ENCODE data around the gene ZFP36L2.

The ZFP36L2 gene, protein sequence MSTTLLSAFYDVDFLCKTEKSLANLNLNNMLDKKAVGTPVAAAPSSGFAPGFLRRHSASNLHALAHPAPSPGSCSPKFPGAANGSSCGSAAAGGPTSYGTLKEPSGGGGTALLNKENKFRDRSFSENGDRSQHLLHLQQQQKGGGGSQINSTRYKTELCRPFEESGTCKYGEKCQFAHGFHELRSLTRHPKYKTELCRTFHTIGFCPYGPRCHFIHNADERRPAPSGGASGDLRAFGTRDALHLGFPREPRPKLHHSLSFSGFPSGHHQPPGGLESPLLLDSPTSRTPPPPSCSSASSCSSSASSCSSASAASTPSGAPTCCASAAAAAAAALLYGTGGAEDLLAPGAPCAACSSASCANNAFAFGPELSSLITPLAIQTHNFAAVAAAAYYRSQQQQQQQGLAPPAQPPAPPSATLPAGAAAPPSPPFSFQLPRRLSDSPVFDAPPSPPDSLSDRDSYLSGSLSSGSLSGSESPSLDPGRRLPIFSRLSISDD

DNA sequence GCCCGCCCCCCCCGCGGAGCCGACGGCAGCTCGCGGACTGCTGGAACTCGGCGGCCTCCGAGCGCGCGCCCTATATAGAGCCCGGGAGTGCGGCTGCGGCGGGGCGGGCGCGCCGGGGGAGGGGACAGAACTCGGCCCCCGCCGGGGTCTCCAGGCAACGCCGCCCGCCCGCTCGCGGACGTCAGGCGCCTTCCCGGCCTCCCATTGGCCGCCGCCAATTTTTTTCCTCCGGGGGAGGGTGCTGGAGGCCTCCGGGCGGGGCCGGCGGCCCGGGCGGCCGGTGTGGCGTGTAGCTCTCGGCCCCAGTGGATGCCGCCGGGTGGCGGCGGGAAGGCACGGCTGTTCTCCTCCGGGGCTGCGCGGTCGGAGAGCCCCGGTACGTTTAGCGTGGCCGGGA, at the start of gene ZFP36L2:
TSS of gene ZFP36L2 (minus strand) at position 49 of the 397 bp plus-strand sequence. CDS start 291 bp downstream, outside the sequence.
- peak; percentile 90 for DNase-seq (ENCODE audit: low read depth)

DNA sequence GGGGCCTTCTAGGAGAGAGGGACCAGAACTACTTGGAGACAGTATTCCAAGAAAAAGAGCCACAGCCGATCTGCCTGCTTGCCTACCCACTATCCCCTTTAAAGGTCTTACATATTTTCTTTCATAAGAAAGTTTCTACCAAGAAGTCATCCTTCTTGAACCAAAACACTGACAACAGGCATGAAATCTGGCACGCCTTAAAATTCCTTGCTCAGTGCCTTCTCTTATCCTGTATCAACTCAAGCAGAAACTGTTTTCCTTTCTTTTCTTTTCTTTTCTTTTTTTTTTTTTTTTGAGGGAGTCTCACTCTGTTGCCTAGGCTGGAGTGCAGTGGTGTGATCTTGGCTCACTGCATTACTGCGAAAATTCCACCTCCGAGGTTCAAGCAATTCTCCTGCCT, 48.3 kb upstream of the ZFP36L2 start:
- DNase-seq (ENCODE audit: low read depth) = no peak

DNA sequence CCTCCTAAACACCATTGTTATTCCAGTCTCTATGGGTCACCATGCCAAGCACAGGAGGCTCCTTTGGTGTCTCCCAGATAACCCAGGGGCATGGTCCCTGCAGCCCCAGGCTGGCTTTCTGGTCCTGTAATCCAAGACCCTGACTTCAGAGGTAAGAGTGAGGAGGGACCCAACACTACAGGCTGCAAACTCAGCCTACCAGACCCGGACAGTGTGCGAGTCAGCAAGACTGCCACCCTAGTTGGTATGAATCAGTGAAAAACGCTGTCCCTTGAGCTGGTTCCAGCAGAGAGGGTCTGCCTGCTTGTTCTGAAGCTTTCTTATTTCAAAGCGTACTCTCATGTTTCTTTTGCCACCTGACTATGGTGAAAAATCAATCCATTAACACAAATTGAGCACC, 47.6 kb upstream of the ZFP36L2 start:
- DNase-seq (ENCODE audit: low read depth) = no peak

DNA sequence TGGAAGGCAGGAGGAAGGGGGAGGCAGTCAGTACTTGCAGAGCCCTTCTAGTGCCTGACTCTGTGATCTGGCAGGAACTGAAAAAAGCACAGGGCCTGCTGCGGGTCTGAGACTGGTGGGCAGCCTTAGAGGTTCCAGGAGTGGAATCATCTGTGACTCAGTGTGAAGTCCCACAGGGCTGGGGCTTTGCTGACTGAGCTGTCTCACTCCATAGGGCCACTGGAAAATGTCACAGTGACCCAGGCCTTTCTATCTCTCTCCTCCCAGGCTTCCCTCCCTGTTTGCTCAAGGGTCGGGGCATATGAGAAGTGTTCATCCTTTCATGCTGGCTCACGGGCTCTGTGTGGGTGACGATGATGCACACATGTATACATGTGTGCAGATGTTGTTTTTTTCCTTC, 47.1 kb upstream of the ZFP36L2 start:
- DNase-seq (ENCODE audit: low read depth) = peak; percentile 57

DNA sequence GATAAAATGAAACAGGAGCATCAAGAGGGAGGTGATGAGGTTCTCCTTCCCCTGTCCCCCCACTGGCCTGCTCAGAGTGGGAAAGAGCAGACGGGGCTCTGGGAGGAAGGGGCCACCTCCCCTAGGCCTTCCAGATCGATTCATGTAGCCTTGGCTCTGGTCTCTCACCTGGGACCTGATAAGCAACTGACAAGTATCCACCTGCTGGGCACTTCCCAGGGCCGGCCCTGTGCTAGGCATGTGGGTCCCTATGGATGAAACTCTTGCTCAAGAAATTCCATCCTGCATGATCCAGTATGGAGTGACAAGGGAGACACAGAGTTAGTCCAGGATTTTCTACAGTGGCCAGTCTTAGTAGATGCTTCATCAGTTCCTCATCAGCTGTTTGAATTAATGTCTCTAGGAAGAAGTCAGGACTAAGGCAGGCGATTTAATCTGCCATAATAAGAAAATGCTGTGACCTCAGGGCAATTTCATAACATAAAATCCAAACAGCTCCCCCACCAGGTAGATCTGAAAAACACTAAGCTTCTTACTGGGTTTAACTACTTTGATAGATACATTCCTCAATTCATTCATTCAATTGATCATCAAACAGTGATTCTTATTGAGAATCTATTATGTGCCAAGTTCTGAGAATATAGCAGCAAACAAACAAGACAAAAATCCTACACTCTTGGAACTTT, 44.7 kb upstream of the ZFP36L2 start:
- DNase-seq (ENCODE audit: low read depth) = no peak

DNA sequence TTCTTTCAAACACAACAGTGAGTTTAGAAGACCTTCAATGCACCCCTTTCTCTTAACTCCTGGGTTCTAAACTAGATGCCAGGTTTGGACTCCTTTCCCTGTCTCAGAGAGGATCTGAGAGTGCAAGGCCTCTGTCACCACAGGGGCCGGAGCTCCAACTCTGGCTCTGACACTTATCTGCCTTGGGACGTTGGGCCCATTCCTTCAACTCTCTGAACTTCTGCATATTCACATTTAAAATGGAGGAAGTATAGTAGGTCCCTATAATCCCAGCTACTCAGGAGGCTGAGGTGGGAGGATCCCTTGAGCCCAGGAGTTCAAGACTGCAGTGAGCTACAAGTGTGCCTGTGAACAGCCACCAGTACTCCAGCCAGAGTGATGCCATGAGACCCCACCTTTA, 44.1 kb upstream of the ZFP36L2 start:
- no peak for DNase-seq (ENCODE audit: low read depth)

DNA sequence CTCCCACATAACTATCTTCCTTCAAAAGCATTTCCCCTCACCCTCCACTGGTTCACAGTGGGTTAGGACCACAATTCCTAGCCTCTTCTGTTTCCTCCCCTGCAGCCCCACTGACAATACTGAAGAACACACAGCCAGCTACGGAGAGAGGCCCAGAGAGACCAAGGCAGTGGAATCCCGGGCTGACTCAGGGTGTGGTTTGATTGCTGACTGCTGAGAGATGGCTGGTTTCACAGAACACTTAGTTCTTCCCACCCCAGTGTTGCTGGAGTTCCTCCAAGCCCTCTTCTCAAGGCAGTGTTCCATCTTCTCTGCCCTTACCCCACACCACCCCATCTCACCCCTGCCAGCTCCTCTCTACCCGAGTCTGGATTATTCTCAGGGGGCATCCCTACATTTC, 43.3 kb upstream of the ZFP36L2 start:
- peak; percentile 98 for DNase-seq (ENCODE audit: low read depth)

DNA sequence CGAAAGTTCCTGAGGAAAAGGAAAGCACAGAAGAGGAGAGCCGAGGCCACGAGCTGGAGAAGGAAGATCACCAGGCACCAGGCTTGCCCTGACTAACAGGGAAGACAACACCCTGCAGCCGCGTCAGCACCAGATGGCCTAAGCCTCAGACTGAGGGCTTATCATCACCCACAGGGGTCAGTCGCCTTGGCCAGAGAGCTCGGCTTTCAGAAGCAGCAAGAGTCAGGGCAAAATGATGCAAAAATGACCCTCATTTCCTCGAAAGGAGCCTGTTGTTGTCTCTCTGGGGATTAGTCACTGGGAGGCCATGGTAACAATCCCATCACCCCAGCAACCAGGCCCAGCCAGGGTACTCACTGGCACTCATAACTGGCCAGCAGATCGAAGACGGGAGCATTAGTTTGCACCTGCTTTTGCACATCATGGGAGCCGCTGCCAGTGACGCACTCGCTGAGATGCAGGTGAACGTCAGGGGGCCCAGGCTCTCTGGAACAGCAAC, 42.7 kb upstream of the ZFP36L2 start:
- DNase-seq (ENCODE audit: low read depth) = peak; percentile 100

DNA sequence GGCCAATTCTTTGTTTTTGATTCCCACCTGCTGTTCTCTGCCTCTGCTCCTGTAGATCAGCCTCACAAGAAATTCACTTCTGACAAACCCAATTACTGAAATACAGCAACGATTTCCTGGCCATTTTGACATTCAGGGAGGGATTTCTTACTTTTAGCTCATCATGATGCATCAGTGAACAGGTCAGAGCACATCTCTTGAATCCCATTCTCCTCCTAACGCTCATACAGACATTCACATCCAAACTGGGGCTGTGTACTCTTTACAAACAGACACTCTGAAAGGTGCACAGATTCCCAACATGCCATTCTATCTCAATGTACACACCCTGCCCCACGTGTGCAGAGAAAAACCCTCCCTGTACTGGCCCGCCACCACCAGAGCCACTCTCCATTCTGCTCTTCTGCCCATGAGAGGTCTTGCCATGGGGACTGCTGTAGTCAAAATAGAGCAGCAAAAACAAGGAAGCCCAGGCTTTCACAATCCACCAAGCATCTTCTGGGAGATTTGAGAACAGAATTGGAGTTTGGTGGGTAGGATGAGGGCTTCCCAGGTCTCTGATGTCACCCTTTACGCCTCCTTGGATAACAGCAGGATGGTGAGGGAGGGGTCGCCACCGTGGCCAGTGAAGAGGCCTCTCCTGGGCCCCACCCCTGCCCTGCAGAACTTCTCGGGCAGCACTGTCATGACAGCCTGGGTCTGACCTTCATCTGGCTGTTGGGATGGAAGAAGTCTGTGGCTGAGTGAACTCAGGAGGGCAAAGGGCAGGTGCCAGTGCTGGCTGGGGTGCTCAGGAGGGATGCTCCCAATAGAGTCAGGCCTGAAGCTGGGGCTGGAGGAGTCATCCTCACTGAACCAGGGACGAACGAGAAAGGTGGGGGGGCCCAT, 41.9 kb upstream of the ZFP36L2 start:
- no peak for DNase-seq (ENCODE audit: low read depth)

DNA sequence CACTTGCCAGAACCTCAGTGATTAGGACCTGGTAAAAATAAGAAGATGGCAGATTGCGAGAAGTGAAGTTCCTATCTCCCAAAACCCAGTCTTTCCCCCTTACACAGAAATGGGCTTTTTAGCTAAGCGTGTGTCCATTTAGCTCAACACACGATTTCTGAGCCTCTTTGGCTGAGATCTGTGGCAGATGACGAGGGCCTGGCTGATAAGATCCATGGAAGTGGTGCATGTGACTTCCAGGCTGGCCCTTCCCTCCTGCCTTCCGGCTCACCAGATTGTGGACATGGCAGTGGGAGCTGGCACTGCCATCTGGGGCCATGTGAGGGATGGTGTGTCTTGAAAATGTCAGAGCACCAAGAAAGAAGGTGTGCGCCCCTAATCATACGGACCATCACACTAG, 41.0 kb upstream of the ZFP36L2 start:
- no peak for DNase-seq (ENCODE audit: low read depth)

DNA sequence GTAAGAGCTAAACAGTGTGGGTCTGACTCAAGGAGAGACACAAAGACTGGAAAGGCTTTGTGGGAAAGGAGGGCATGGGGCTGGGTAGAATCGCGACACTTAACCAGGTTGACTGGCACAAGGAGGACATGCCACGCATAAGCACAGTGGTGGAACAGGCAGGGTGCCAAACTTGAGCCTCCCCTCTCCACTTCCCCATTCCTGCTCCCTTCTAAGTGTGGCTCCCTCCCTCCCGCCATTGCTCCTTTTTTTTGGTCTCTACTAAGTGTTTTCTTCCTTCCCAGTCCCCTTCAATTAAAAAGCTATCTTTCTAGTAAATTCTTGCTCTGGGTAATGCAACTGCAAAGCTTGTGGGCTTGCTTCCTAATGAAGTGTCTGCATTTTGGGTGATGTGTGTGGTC, 40.3 kb upstream of the ZFP36L2 start:
- DNase-seq (ENCODE audit: low read depth) = no peak

DNA sequence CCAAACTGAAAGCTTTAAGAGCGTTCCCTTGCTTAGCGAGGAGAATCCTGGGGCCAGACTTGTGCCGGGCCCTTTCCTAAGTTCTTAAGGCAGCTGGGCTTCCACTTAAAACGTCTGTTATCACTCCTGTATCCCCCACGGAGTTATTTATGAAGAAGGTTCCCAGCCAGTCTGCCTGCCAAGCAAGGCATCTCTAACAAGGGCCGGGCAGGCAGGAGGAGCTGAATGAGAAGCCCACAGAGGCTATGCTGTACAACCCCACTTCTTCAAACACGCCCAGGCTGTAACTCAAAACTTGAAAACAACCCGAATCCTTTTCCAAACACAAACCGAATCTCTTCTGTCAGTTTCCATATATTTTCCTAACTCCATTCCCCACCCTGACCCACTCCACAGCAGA, 39.0 kb upstream of the ZFP36L2 start:
- DNase-seq (ENCODE audit: low read depth) = peak; percentile 72

DNA sequence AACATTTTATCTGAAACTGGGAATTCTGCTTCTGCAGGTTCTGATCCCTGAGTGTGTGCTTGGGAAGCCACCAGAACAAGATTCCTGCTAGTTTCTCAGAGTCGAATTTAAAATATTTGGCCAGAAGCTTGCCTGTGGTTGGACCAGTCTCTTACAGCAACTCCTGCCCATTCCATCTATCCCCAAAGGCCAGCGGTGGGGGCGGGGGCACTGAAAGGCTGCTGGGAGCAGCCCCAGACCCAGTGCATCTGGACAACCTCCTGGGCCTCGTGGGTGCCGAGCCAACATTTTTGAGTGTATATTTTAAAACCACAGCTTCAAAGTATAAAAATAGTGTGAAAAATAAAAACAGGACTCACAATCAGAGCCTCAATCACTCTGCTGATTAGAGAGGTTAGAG, 38.6 kb upstream of the ZFP36L2 start:
- peak; percentile 64 for DNase-seq (ENCODE audit: low read depth)

DNA sequence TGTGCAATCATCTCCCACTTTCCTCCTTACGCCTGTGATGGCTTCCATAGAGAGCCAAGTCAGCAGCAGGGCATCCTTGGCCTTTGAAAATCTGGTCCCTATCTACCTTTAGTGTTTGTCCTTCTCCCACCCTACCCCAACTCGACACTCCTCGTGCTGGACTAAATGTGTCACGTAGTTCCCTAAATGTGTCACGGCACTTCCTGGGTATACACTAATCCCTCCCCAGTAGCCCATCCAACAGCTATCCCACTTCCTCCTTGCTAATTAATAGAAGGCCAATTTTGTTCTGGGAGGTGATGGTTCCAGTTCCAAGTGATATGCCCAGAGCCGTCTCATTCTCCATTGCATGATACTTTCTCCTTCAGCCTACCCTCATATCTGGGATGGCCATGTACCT, 36.5 kb upstream of the ZFP36L2 start:
- DNase-seq (ENCODE audit: low read depth) = no peak

DNA sequence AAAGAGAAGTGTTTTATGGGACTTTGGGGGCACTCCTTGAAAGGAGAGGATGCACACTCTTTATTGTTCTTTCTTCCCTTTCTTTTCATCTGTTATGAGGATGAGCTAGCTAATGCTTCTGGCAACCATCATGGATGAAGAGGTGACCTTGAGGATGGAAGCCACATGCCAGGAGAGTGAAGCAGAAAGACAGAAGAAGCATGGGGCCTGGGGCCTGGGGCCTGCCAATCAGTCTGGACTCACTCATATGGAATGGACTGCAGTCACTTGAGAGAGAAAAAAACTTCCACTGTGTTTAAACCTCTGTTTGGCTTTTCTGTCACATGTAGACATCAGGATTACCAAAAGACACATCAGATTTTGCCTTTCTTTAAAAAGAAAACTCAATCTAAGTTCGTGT, 35.8 kb upstream of the ZFP36L2 start:
- no peak for DNase-seq (ENCODE audit: low read depth)

DNA sequence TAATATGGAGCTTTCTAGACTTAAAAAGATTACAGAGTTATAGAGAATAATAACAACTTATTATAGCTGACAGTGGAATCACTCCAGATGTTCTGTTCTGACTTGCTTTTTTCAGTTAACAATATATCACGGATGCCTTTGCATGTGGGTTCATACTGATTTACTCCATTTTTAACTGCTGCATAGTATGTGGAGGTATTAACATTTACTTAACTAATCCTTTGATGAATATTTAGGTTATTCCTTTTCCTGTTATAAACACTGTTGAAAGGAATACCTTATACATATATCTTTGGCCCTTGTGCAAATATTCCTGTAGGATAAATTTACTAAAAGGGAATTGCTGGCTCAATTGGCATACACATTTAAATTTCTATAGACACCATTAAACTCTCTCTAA, 33.1 kb upstream of the ZFP36L2 start:
- DNase-seq (ENCODE audit: low read depth) = no peak

DNA sequence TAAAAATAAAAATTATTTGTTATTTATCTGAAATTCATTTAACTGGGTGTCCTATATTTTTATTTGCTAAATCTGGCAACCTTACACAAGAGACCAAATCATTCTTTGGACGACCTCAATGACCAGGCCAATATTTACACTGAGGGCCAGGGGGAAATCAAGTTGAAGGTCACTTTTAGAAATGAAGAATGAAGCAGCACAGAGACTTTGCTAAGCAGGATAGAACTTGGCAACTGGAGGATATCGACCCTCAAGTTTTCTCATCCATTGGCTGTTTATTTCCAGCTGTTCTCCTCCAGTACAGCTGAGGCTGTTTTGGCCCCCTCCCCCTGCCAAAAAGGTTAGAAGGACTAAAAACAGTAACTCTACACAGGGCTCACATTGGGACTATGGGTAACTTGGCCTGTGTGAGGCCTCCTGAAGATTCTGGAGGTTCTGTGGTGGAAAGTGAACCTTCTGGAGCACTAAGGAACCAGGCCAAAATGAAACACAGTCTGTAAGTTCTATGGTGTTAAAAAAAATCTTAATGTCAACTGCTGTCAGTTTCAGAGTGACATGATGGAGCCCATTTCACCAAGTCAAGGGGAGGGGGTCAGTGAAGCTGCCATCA, 32.2 kb upstream of the ZFP36L2 start:
- DNase-seq (ENCODE audit: low read depth) = no peak

DNA sequence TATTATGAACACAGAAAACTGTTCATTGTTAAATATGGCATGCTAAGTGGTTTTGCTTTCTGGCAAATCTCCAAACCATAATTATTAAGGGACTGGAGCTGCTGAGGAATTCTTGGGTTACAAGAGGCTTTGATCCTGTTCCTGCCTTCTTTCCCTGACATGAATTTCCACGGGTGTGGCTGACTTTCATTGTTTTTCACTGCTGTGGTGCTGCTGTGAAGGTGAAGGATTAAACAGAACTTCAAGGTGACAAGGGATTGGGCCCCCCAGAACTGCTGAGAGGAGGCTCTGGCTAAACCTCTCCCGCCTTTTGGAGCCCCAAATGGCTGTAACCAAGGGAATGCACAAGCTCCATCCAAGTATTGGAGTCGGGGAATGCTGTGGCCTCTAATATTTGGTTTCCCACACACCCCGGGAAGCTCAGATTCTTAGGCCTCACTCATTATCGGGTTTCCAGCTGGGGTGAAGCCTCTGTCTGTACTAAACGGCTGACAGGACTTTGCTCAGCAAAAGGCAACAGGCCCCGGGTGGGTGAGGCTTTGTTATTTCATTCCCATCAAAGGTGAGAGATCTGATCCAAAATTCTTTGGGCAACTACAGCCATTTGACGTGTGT, 29.0 kb upstream of the ZFP36L2 start:
- DNase-seq (ENCODE audit: low read depth) = no peak

DNA sequence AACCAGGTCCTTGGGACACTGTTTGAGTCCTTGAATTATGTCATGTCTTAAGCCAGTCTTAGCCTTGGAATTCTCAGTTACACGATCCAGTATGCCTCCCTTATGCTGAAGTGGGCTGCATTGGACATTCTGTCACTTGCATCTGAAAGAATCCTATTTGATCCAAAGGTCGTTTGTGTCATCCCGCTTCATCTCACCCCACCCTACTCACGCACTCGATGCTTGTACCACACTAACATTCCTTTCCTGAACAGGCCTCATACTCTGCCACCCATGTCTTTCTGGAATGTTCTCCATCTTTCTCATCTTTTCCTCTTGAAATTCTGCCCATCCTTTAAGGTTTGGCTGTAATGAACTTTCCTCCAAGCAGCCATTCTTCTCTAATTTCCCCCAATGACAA, 27.9 kb upstream of the ZFP36L2 start:
- DNase-seq (ENCODE audit: low read depth) = no peak

DNA sequence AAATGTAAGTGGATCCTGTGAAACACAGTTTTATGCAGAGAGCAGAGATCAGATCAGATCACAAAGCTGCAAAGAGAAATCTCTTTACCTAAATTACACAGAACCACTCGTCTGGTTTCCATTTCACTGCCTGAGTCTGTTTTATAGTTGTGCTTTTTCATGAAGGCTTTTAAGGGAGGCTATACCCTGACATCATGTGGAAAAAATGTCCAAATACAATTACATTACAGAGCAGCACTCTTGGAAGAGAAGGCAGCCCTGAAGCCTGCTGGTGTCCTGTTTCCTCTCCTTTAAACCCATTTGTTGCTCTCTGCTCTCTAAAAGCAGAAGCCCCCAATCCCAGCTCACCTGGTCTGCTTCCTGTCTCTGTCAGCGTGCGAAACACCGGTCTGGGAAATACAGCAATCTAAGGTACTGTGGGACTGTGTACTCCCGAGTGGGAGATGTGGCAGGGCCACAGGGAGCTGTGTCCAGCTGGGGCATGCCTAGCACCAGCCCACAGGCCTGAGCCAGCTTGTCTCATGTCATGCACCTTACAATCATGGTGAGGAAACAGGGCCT, 24.8 kb upstream of the ZFP36L2 start:
- peak; percentile 22 for DNase-seq (ENCODE audit: low read depth)

DNA sequence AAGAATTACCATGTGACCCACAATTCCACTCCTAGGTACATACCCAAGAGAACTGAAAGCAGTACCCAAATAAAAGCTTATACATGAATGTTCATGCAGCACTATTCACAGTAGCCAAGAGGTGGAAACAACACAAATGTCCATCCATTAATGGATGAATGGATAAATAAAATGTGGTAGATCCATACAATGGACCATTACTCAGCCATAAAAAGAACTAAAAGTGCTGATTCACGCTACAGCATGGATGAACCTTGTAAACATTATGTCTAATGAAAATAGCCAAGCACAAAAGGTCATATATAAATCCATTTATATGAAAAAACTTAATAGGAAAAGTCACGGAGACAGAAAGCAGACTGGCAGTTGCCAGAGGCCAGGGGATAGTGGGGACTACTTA, 23.6 kb upstream of the ZFP36L2 start:
- DNase-seq (ENCODE audit: low read depth) = no peak
